Posterior vena cava (tissue), 2 donors: Measurements from ENCODE around the gene XPR1. TPM values are rescaled to one million over a fixed set of nuclear protein-coding genes. Genes with fewer than 3 reads are reported as not detected.
"Not testable (repeated sequence)": the region's sequence is repeated elsewhere in the genome, so short reads cannot be mapped to it uniquely, and the experiment has no call there.

Experiments used
- DNase-seq: peaks from one replicate; pipeline ENCODE4 v3.0.0-alpha.2; 2020; ENCODE audit warnings: low spot score
- intact Hi-C, 2 donors: fragments of 100-400 bp; cut with DNase I; formaldehyde crosslinking; loops; one replicate each; pipeline versions ENCODE4 v1.14.1 to v1.14.2; 2022 to 2023
- total RNA-seq, 2 donors: library from RNA; stranded (reverse); fragmentation: NEBNext Ultra II Directional; extraction: Animal tissue kit (Norgen Biotek cat#: 25700); gene quantifications; one replicate each; pipeline ENCODE4 v1.2.1, GENCODE V29; 2021
- donor health status: DM: yes; HTN: yes; CAD: no.
- donor health status: DM: yes; HTN: yes; CAD: no.

The XPR1 gene
- total RNA-seq, 2 donors from 2014 or later = 14.9 to 38.3 TPM

- no peak for DNase-seq
- intact Hi-C loops = loop anchor here in 1 of 2 donors (10.0 kb wide), 1 partner anchor 99 kb away; no protein-coding TSS in a partner anchor
Observed at GRCh38 chr1:180633057-180634056, 1.5 kb downstream of the XPR1 start.

- no peak for DNase-seq
- intact Hi-C loops = loop anchor here in 1 of 2 donors (10.0 kb wide), 1 partner anchor 101 kb away; no protein-coding TSS in a partner anchor
Observed at GRCh38 chr1:180636138-180636537, 4.3 kb downstream of the XPR1 start.

- no peak for DNase-seq
- intact Hi-C loops = loop anchor here in 1 of 2 donors (10.0 kb wide), 1 partner anchor 105 kb away; no protein-coding TSS in a partner anchor
Observed at GRCh38 chr1:180639871-180640270, 8.0 kb downstream of the XPR1 start.

GRCh38 chr1:180640531-180640949 lies 8.7 kb downstream of the XPR1 start:
- intact Hi-C loops = no loop called here
- no peak for DNase-seq

- intact Hi-C loops = no loop called here
- no peak for DNase-seq
Observed at GRCh38 chr1:180641662-180642061, 9.8 kb downstream of the XPR1 start.

- no peak for DNase-seq
- intact Hi-C loops = no loop called here
Observed at GRCh38 chr1:180642781-180643180, 11.0 kb downstream of the XPR1 start.

GRCh38 chr1:180643693-180644092 lies 11.9 kb downstream of the XPR1 start:
- intact Hi-C loops = no loop called here

GRCh38 chr1:180644526-180645192 lies 12.8 kb downstream of the XPR1 start:
- DNase-seq = no peak
- intact Hi-C loops = no loop called here

More at GRCh38 chr1:180643693-180644092, 11.9 kb downstream of the XPR1 start:
- no peak for DNase-seq

- intact Hi-C loops, DNase-seq: not testable (repeated sequence)
Observed at GRCh38 chr1:180645261-180645660, 13.4 kb downstream of the XPR1 start.

GRCh38 chr1:180646093-180646492 lies 14.3 kb downstream of the XPR1 start:
- intact Hi-C loops = no loop called here
- no peak for DNase-seq

- intact Hi-C loops = no loop called here
- DNase-seq = no peak
Observed at GRCh38 chr1:180646547-180646946, 14.7 kb downstream of the XPR1 start.

GRCh38 chr1:180652792-180653191 lies 21.0 kb downstream of the XPR1 start:
- intact Hi-C loops = no loop called here
- DNase-seq = no peak

- intact Hi-C loops = no loop called here
- DNase-seq = no peak
Observed at GRCh38 chr1:180662709-180663108, 30.9 kb downstream of the XPR1 start.

GRCh38 chr1:180670681-180671080 lies 38.9 kb downstream of the XPR1 start:
- no peak for DNase-seq
- intact Hi-C loops = no loop called here

GRCh38 chr1:180672105-180672504 lies 40.3 kb downstream of the XPR1 start:
- DNase-seq = no peak
- intact Hi-C loops = no loop called here

GRCh38 chr1:180672505-180672904 lies 40.7 kb downstream of the XPR1 start:
- intact Hi-C loops = no loop called here

GRCh38 chr1:180674603-180675530 lies 43.0 kb downstream of the XPR1 start:
- intact Hi-C loops = no loop called here
- DNase-seq = no peak

More at GRCh38 chr1:180672505-180672904, 40.7 kb downstream of the XPR1 start:
- no peak for DNase-seq

- no peak for DNase-seq
- intact Hi-C loops = no loop called here
Observed at GRCh38 chr1:180675586-180675985, 43.8 kb downstream of the XPR1 start.

GRCh38 chr1:180680558-180681144 lies 48.8 kb downstream of the XPR1 start:
- intact Hi-C loops = no loop called here
- no peak for DNase-seq
